ENCODE data around the gene C11orf58. TPM values are rescaled to one million over a fixed set of nuclear protein-coding genes. Genes with fewer than 3 reads are reported as not detected.

Gene C11orf58
- total RNA-seq, 1 donor: 184 TPM

DNA sequence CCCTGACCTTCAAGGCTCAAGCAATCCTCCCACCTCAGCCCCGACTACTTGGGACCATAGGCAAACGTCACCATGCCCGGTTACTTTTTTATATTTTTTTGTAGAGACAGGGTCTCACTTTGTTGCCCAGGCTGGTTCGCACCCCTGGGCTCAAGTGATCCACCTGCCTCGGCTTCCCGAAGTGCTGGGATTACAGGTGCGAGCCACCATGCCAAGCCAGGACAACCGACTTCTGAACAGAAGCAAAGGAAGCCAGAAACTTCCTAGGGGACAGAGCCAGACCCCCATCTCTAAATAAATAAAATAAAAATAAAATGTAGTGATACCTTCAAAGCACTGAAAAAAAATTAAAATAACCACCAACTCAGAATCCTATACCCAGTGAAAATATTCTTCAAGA, 26.4 kb downstream of the C11orf58 start:
- no peak overlapping the region for H3K4me3 ChIP-seq (ENCODE audit: low read depth, low read length)
- no peak for DNase-seq (ENCODE audit: low read depth)
- TF ChIP-seq CTCF (IDR thresholded peaks at IDR 0.05; ENCODE audit: insufficient read depth, low read depth, low read length): no peak

- H3K4me3 ChIP-seq (ENCODE audit: low read depth, low read length): no peak overlapping the region
- no peak for TF ChIP-seq CTCF (IDR thresholded peaks at IDR 0.05; ENCODE audit: insufficient read depth, low read depth, low read length)
- no peak for DNase-seq (ENCODE audit: low read depth)
These were observed 28.7 kb downstream of the C11orf58 start for GRCh38 chr11:16767137-16767536.

DNA sequence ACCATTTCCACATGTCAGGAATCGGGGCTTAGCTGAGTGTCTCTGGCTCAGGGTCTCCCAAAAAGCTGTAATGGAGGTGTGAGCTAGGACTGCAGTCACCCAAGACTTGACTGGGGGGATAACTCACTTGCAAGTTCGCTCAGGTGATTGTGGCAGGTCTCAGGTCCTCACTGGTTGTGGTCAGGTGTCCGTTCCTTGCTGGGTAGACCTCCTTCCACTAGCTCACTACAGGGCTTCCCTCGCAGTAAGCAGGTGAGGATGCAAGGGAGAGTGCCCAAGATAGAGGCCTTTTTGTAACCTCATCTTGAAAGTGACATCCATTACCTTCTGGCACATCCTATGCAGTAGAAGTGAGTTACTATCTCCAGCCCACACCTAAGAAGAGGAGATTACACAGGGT, 29.5 kb downstream of the C11orf58 start:
- TF ChIP-seq CTCF (IDR thresholded peaks at IDR 0.05; ENCODE audit: insufficient read depth, low read depth, low read length): no peak
- no peak for DNase-seq (ENCODE audit: low read depth)
- H3K4me3 ChIP-seq (ENCODE audit: low read depth, low read length): no peak overlapping the region

- TF ChIP-seq CTCF (IDR thresholded peaks at IDR 0.05; ENCODE audit: insufficient read depth, low read depth, low read length): no peak
- no peak for DNase-seq (ENCODE audit: low read depth)
- H3K4me3 ChIP-seq (ENCODE audit: low read depth, low read length): no peak overlapping the region
These were observed 30.9 kb downstream of the C11orf58 start for GRCh38 chr11:16769386-16769785.

- no peak for DNase-seq (ENCODE audit: low read depth)
- no peak for TF ChIP-seq CTCF (IDR thresholded peaks at IDR 0.05; ENCODE audit: insufficient read depth, low read depth, low read length)
These were observed 31.6 kb downstream of the C11orf58 start for GRCh38 chr11:16770016-16770415.

DNA sequence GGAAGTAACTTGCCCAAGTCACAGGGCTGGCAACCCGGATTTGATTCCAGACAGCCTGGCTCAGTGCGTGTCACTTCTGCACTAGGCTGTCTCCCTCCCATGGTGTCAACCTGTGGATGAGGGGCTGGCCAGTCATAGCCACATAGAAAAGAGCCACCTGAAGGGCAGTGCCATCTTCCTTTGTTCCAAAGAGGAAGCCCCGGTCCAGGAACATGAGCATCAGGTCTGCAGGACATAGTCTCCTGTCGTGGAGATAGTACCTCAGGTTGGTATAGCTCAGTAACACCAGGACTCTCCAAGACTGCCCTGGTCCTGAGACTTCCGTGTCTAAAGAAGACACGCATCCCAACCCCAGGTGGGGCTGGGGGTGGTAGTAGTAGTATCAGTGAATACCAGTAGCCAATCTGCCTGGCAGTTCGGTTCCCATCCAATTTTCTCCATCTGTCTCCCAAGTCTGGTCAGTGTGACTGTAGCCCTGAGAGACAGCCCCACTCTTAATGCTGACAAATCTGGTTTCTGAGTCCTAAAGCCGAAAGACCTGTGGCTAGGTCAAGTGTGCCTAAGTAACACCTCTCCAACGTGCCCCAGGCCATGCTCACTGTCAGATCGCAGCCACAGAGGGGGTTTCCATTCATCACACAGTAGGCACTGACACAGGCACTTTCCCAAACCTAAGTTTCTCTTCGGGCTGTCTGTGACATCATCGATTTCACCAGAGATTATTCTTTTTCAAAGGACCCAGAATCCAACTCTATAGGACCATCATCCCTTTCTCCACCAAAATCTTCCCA, 33.1 kb downstream of the C11orf58 start:
- DNase-seq (ENCODE audit: low read depth): no peak
- no peak overlapping the region for H3K4me3 ChIP-seq (ENCODE audit: low read depth, low read length)
- no peak for TF ChIP-seq CTCF (IDR thresholded peaks at IDR 0.05; ENCODE audit: insufficient read depth, low read depth, low read length)

More at GRCh38 chr11:16770016-16770415, 31.6 kb downstream of the C11orf58 start:
- no peak overlapping the region for H3K4me3 ChIP-seq (ENCODE audit: low read depth, low read length)

DNA sequence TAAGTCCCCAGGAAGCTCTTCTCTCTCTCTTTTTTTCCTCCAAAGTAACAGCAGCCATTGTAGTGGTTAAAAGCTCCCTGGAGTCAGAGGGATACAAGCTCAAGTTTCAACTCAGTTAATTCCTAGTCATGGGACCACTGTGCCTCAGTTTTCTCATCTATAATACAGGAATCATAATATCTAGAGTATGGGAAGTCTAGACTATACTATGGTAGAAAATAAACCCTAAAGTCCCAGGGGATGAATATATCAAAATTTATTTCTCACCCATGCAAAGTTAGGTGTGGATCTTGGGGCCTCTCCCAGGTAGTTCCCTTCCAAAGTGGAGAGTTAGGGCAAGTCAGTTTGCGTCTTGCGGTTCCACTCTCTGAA, 33.7 kb downstream of the C11orf58 start:
- TF ChIP-seq CTCF (IDR thresholded peaks at IDR 0.05; ENCODE audit: insufficient read depth, low read depth, low read length): no peak
- DNase-seq (ENCODE audit: low read depth): no peak
- H3K4me3 ChIP-seq (ENCODE audit: low read depth, low read length): no peak overlapping the region

Data from fibroblast of villous mesenchyme (primary cell).